ENCODE data around the gene SPOP.
"Not testable (repeated sequence)": the region's sequence is repeated elsewhere in the genome, so short reads cannot be mapped to it uniquely, and the experiment has no call there.

SPOP gene

DNA sequence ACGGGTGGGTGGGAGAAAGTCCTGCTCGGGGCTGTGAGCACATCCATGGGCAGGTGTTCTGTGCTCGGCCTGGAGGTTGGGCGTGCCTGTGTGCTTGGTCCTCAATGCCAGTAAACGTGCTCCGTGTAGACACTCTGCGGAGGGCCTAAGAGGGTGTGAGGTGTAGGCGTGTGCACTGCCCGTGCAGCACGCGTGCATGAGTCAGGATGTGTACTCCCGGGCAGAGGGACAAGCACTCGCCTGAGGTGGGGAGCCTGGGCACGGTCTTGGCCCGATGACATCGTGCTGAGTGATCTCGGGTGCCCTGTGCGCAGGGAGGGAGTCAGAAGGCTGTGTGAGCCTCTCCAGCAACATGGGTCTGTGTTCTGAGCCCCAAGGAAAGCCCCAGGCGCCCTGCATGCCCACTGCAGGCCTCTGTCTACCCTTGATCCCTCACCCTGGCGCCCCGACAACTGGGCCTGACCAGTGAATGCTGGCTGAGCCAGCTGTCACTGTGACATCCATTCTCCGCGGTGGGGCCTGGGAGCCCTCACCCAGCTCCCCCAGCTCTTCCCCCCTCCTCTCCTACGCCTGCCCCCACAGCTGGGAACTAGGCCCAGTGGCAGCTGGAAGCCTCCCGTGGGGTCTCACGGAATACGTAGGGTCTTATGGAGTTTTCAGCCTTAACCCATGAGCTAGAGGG is 125.7 kb downstream of the SPOP start:
- Histone ChIP-seq H3K27me3 (no peaks in the 10 kb centered on the region), H3K36me3 (no peaks in the 10 kb centered on the region), H3K4me1 (ENCODE audit: control insufficient read depth in 1 of 2, insufficient read depth in 1 of 2, low read depth in 1 of 2, low read length in 1 of 2) (peaks cover 4% of the 10 kb centered on the region in 2 experiments), H3K4me3 (ENCODE audit: low read depth in 1 of 2, low read length in 1 of 2) (no peak overlapping the region), H3K9me3 (no peaks in the 10 kb centered on the region), H3K27ac (no peak overlapping the region)
- TF ChIP-seq, protein P1, sequence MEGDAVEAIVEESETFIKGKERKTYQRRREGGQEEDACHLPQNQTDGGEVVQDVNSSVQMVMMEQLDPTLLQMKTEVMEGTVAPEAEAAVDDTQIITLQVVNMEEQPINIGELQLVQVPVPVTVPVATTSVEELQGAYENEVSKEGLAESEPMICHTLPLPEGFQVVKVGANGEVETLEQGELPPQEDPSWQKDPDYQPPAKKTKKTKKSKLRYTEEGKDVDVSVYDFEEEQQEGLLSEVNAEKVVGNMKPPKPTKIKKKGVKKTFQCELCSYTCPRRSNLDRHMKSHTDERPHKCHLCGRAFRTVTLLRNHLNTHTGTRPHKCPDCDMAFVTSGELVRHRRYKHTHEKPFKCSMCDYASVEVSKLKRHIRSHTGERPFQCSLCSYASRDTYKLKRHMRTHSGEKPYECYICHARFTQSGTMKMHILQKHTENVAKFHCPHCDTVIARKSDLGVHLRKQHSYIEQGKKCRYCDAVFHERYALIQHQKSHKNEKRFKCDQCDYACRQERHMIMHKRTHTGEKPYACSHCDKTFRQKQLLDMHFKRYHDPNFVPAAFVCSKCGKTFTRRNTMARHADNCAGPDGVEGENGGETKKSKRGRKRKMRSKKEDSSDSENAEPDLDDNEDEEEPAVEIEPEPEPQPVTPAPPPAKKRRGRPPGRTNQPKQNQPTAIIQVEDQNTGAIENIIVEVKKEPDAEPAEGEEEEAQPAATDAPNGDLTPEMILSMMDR (IDR thresholded peaks at IDR 0.05): no peak

DNA sequence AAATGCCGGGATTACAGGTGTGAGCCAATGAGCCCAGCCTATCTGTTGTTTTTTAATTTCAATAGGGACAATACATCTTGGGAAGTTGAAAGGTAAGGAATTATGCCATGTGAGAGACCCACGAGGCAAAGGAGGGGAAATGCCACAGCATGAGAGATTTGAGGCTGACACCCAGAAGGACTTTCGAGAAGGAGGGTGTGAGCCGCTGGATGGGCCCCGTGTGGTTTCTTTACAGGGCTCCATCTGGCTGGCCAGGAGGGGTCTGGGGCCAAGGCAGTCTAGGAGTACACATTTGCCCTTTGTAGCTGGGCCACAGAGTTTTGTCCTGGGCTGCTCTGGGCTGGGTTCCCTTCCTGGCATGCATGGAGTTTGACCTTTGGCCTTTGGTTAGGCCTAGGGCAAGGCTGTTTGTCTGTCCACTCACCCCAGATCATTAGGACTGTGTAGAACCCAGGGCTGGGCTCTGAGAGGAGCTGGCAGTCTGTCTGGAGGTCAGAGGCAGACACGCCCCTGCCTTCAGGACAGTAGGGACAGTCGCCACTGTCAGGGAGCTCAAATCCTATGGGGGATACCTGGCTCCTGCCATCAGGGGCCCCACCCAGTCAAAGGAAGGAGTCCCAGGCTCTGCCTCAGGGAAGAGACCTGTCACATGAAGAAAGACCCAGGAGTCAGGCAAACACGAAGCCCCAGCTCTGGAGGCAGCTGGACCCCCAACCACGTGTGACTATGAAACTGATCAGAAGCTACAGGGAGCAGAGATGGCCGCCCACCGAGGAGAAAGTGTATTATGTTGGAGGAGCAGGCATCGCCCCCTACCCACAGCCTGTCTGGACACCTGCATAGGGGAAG is 126.5 kb downstream of the SPOP start:
- no peak overlapping the region for H3K27ac ChIP-seq
- H3K4me1 ChIP-seq (ENCODE audit: control insufficient read depth in 1 of 2, insufficient read depth in 1 of 2, low read depth in 1 of 2, low read length in 1 of 2): peaks cover 4% of the 10 kb centered on the region in 2 experiments
- no peaks in the 10 kb centered on the region for H3K27me3 ChIP-seq
- H3K9me3 ChIP-seq: no peaks in the 10 kb centered on the region
- no peak overlapping the region for H3K4me3 ChIP-seq (ENCODE audit: low read depth in 1 of 2, low read length in 1 of 2)
- TF ChIP-seq, protein P1 (IDR thresholded peaks at IDR 0.05): no peak
- no peaks in the 10 kb centered on the region for H3K36me3 ChIP-seq

DNA sequence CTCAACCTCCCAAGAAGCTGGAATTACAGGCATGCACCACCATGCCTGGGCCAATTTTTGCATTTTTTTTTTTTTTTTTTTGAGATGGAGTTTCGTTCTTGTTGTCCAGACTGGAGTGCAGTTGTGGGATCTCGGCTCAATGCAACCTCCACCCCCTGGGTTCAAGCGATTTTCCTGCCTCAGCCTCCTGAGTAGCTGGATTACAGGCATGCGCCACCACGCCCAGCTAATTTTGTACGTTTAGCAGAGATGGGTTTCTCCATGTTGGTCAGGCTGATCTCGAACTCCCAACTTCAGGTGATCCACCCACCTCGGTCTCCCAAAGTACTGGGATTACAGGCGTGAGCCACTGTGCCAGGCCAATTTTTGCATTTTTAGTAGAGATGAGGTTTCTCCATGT is 127.1 kb downstream of the SPOP start:
- H3K4me1 ChIP-seq (ENCODE audit: control insufficient read depth in 1 of 2, insufficient read depth in 1 of 2, low read depth in 1 of 2, low read length in 1 of 2); H3K27ac ChIP-seq; H3K27me3 ChIP-seq: not testable (repeated sequence)

DNA sequence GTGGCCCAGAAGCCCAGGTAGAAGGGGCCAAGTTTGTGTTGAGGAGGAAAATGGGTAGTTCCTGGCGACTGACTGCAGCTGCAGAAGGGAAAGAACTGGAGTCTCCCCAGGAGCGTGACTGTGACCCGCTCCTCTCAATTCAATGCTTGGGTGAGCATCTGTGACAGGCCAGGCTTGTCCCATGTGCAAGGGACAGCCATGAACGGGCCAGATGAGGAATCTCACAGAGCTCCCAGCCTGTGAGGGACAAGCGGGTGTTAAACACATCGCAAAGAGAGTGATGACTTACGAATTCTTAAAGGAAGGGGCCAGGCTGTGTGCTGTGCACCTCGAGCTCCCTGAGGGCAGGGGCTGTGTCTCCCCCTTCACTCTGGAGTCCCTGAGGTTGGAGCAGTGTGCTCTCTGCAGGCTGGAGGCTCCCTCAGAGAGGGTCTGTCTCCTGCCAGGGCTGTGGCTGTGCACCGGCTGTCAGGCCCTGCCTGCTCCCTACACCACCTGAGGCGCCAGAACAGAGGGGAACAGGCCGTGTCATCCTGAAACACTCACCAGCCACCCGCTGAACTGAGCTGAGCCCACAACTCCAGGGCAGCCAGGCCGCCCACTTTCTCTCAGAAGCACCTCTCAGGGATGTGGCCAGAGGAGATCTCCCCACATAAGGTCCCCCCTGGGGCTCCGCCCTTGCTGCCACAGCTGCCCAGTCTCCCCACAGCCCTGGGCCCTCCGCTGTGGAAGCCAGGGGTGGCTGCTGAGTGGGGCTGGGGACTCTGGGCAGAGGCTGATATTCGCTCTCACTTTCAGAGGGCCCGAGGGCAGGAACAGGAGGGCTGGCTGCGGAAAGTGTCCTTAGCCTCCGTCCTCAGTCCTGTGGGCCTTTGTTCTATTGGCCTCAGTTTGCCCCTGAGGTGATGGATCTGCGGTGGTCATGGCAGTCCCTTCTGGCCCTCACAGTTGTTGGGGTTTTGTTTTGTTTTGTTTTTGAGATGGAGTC is 127.9 kb downstream of the SPOP start:
- no peaks in the 10 kb centered on the region for H3K36me3 ChIP-seq
- H3K4me3 ChIP-seq (ENCODE audit: low read depth in 1 of 2, low read length in 1 of 2): no peak overlapping the region
- no peaks in the 10 kb centered on the region for H3K4me1 ChIP-seq (ENCODE audit: control insufficient read depth in 1 of 2, insufficient read depth in 1 of 2, low read depth in 1 of 2, low read length in 1 of 2)
- TF ChIP-seq, protein P1 (IDR thresholded peaks at IDR 0.05): no peak
- no peaks in the 10 kb centered on the region for H3K27me3 ChIP-seq
- H3K9me3 ChIP-seq: no peaks in the 10 kb centered on the region
- no peak overlapping the region for H3K27ac ChIP-seq

More for the DNA sequence above, 127.1 kb downstream of the SPOP start:
- H3K4me3 ChIP-seq (ENCODE audit: low read depth in 1 of 2, low read length in 1 of 2); H3K9me3 ChIP-seq; H3K36me3 ChIP-seq: not testable (repeated sequence)

DNA sequence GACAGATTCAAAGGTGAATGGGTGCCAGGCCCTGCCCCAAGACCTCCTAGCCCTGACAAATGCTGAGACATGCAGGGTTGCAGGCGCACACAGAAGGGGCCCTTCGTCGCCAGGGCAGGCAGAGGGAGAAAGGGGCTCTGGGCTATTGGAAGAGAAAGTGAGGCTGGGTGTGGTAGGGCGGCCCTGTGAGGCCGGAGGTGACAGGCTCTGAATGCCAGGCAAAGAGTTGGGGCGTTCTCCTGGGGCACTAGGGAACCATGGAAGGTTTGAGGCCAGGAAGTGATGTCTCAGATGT is 128.6 kb downstream of the SPOP start:
- TF ChIP-seq, protein P1 (IDR thresholded peaks at IDR 0.05): no peak

More for the DNA sequence above, 128.6 kb downstream of the SPOP start:
- H3K27me3 ChIP-seq: no peaks in the 10 kb centered on the region
- no peak overlapping the region for H3K27ac ChIP-seq
- H3K4me1 ChIP-seq (ENCODE audit: control insufficient read depth in 1 of 2, insufficient read depth in 1 of 2, low read depth in 1 of 2, low read length in 1 of 2): no peaks in the 10 kb centered on the region
- no peaks in the 10 kb centered on the region for H3K9me3 ChIP-seq
- H3K36me3 ChIP-seq: no peaks in the 10 kb centered on the region
- no peak overlapping the region for H3K4me3 ChIP-seq (ENCODE audit: low read depth in 1 of 2, low read length in 1 of 2)

All from neutrophil (primary cell).